HG03460 (cell line): ENCODE data around the gene MARF1.
"Not testable (repeated sequence)": the region's sequence is repeated elsewhere in the genome, so short reads cannot be mapped to it uniquely, and the experiment has no call there.

ENCODE experiments used
- ATAC-seq: cut with Tn5 transposase; IDR thresholded peaks from one replicate; pipeline ENCODE4 v1.9.1; 2021; ENCODE audit not compliant: unreplicated experiment

Gene MARF1

GRCh38 chr16:15631730-15632409, 11.1 kb downstream of the MARF1 start:
- no peak for ATAC-seq

GRCh38 chr16:15621889-15622288, 21.1 kb downstream of the MARF1 start:
- ATAC-seq, result no peak

- ATAC-seq, result no peak
Measured at GRCh38 chr16:15621456-15621855, 21.5 kb downstream of the MARF1 start.

- ATAC-seq, result no peak
Measured at GRCh38 chr16:15620611-15621195, 22.3 kb downstream of the MARF1 start.

GRCh38 chr16:15618392-15618791, 24.6 kb downstream of the MARF1 start:
- no peak for ATAC-seq

- ATAC-seq, result no peak
Measured at GRCh38 chr16:15617901-15618300, 25.1 kb downstream of the MARF1 start.

GRCh38 chr16:15616475-15617165, 26.3 kb downstream of the MARF1 start:
- no peak for ATAC-seq

GRCh38 chr16:15616012-15616411, 26.9 kb downstream of the MARF1 start:
- no peak for ATAC-seq

GRCh38 chr16:15613676-15614075, 29.3 kb downstream of the MARF1 start:
- ATAC-seq, result no peak

- no peak for ATAC-seq
Measured at GRCh38 chr16:15611610-15612009, 31.3 kb downstream of the MARF1 start.

GRCh38 chr16:15610369-15610871, 32.5 kb downstream of the MARF1 start:
- no peak for ATAC-seq

GRCh38 chr16:15609286-15609649, 33.7 kb downstream of the MARF1 start:
- ATAC-seq, result no peak

- no peak for ATAC-seq
Measured at GRCh38 chr16:15608398-15609285, 34.3 kb downstream of the MARF1 start.

- no peak for ATAC-seq
Measured at GRCh38 chr16:15607700-15608396, 35.1 kb downstream of the MARF1 start.

GRCh38 chr16:15607221-15607699, 35.7 kb downstream of the MARF1 start:
- not testable (repeated sequence) for ATAC-seq

GRCh38 chr16:15606518-15607220, 36.3 kb downstream of the MARF1 start:
- ATAC-seq, result no peak

GRCh38 chr16:15605839-15606517, 37.0 kb downstream of the MARF1 start:
- no peak for ATAC-seq

- ATAC-seq, result no peak
Measured at GRCh38 chr16:15604460-15605440, 38.2 kb downstream of the MARF1 start.
